ENCODE data around the gene UGT3A2. TPM values are rescaled to one million over a fixed set of nuclear protein-coding genes. Genes with fewer than 3 reads are reported as not detected.

The UGT3A2 gene
- total and polyA plus RNA-seq, 2 donors (not counting 1 experiment from before 2014, with no cell fraction given): not detected

GRCh38 chr5:35990520-35990919 is 76.2 kb downstream of the UGT3A2 start:
- H3K27ac Mint-ChIP-seq: no peak overlapping the region
- peaks cover 0 to 9% (median 0%) of the 10 kb centered on the region in 3 donors for H3K9me3 ChIP-seq (ENCODE audit: control extremely low read depth in 1 of 3, control insufficient read depth in 2 of 3, insufficient read depth in 1 of 3, low read length in 2 of 3)
- peaks cover 11% of the 10 kb centered on the region for H3K27me3 Mint-ChIP-seq
- H3K9me3 Mint-ChIP-seq (ENCODE audit: insufficient read depth): no peaks in the 10 kb centered on the region
- 60% methylated on average over 8 of the region's 12 CpGs for WGBS (ENCODE audit: insufficient coverage)
- no peak overlapping the region for H3K4me3 ChIP-seq (ENCODE audit: control extremely low read depth in 1 of 5, extremely low read depth in 1 of 5, insufficient read depth in 1 of 5, low read depth in 2 of 5, low read length in 4 of 5)
- no peak overlapping the region for H3K4me3 Mint-ChIP-seq
- no peaks in the 10 kb centered on the region for H3K4me1 ChIP-seq (ENCODE audit: control insufficient read depth in 2 of 2, insufficient read depth in 2 of 2, low read length in 2 of 2)
- ChIA-PET CTCF (no interaction called here), POLR2A (no interaction called here)
- no peak for TF ChIP-seq CTCF (IDR thresholded peaks at IDR 0.05)
- no peak for TF ChIP-seq EZH2 (IDR thresholded peaks at IDR 0.05; ENCODE audit: borderline replicate concordance, insufficient read depth, low read depth, low read length, poor library complexity, severe bottlenecking)
- ATAC-seq (ENCODE audit: low read depth) (no peak), DNase-seq (no peak)
- no peaks in the 10 kb centered on the region for H3K4me1 Mint-ChIP-seq
- no peak overlapping the region for H3K9ac ChIP-seq (ENCODE audit: low read length)
- no peak overlapping the region for H3K4me2 ChIP-seq (replicated peaks; ENCODE audit: low read depth, low read length, poor library complexity, severe bottlenecking)
- H3K27ac ChIP-seq (ENCODE audit: low read length in 2 of 2): no peak overlapping the region
- intact Hi-C loops (cut with micrococcal nuclease): no loop called here
- H3K27me3 ChIP-seq (replicated peaks in 1 of 4; ENCODE audit: control extremely low read depth in 1 of 4, control insufficient read depth in 3 of 4, insufficient read depth in 4 of 4, low read length in 3 of 4): peaks cover 0 to 3% (median 0%) of the 10 kb centered on the region in 4 experiments
- no peaks in the 10 kb centered on the region for H3K79me2 ChIP-seq (ENCODE audit: control insufficient read depth, insufficient read depth, low read length)
- no peaks in the 10 kb centered on the region for H4K20me1 ChIP-seq (ENCODE audit: control insufficient read depth, insufficient read depth, low read length, poor library complexity, severe bottlenecking)
- H3K36me3 ChIP-seq (replicated peaks in 1 of 2; ENCODE audit: control extremely low read depth in 1 of 2, control insufficient read depth in 1 of 2, extremely low read depth in 1 of 2, insufficient read depth in 2 of 2, low read length in 1 of 2): no peaks in the 10 kb centered on the region
- no peak overlapping the region for H2AFZ ChIP-seq (ENCODE audit: insufficient read depth, low read depth, low read length, poor library complexity, severe bottlenecking)

- POLR2A ChIA-PET: no interaction called here
- TF ChIP-seq EZH2 (IDR thresholded peaks at IDR 0.05; ENCODE audit: borderline replicate concordance, insufficient read depth, low read depth, low read length, poor library complexity, severe bottlenecking): no peak
- TF ChIP-seq CTCF (IDR thresholded peaks at IDR 0.05): no peak
- peaks cover 0 to 9% (median 0%) of the 10 kb centered on the region in 3 donors for H3K9me3 ChIP-seq (ENCODE audit: control extremely low read depth in 1 of 3, control insufficient read depth in 2 of 3, insufficient read depth in 1 of 3, low read length in 2 of 3)
These were observed 78.2 kb downstream of the UGT3A2 start for GRCh38 chr5:35988529-35988928.

More at GRCh38 chr5:35988529-35988928, 78.2 kb downstream of the UGT3A2 start:
- Mint-ChIP-seq H3K27me3 (peaks cover 11% of the 10 kb centered on the region), H3K4me1 (no peaks in the 10 kb centered on the region), H3K4me3 (no peak overlapping the region), H3K9me3 (ENCODE audit: insufficient read depth) (no peaks in the 10 kb centered on the region), H3K27ac (no peak overlapping the region)
- CTCF ChIA-PET: no interaction called here
- Histone ChIP-seq H3K9ac (ENCODE audit: low read length) (no peak overlapping the region), H3K79me2 (ENCODE audit: control insufficient read depth, insufficient read depth, low read length) (no peaks in the 10 kb centered on the region), H3K27me3 (replicated peaks in 1 of 4; ENCODE audit: control extremely low read depth in 1 of 4, control insufficient read depth in 3 of 4, insufficient read depth in 4 of 4, low read length in 3 of 4) (peaks cover 0 to 3% (median 0%) of the 10 kb centered on the region in 4 experiments), H3K36me3 (replicated peaks in 1 of 2; ENCODE audit: control extremely low read depth in 1 of 2, control insufficient read depth in 1 of 2, extremely low read depth in 1 of 2, insufficient read depth in 2 of 2, low read length in 1 of 2) (no peaks in the 10 kb centered on the region), H2AFZ (ENCODE audit: insufficient read depth, low read depth, low read length, poor library complexity, severe bottlenecking) (no peak overlapping the region), H3K4me2 (replicated peaks; ENCODE audit: low read depth, low read length, poor library complexity, severe bottlenecking) (no peak overlapping the region), H3K4me3 (ENCODE audit: control extremely low read depth in 1 of 5, extremely low read depth in 1 of 5, insufficient read depth in 1 of 5, low read depth in 2 of 5, low read length in 4 of 5) (no peak overlapping the region), H4K20me1 (ENCODE audit: control insufficient read depth, insufficient read depth, low read length, poor library complexity, severe bottlenecking) (no peaks in the 10 kb centered on the region), H3K4me1 (ENCODE audit: control insufficient read depth in 2 of 2, insufficient read depth in 2 of 2, low read length in 2 of 2) (no peaks in the 10 kb centered on the region), H3K27ac (ENCODE audit: low read length in 2 of 2) (no peak overlapping the region)
- intact Hi-C loops (cut with micrococcal nuclease): no loop called here
- 100% methylated on average over 1 of the region's 4 CpGs for WGBS (ENCODE audit: insufficient coverage)
- ATAC-seq (ENCODE audit: low read depth): no peak
- no peak for DNase-seq

All from B cell (primary cell).